HG03196 (cell line): Measurements from ENCODE around the gene PPARD.
A peak's percentile ranks its signal among the peaks of the same experiment; 100 is the strongest.

Source experiments
- ATAC-seq: cut with Tn5 transposase; IDR thresholded peaks from one replicate; pipeline ENCODE4 v1.9.1; 2021; ENCODE audit not compliant: unreplicated experiment

The PPARD gene

DNA sequence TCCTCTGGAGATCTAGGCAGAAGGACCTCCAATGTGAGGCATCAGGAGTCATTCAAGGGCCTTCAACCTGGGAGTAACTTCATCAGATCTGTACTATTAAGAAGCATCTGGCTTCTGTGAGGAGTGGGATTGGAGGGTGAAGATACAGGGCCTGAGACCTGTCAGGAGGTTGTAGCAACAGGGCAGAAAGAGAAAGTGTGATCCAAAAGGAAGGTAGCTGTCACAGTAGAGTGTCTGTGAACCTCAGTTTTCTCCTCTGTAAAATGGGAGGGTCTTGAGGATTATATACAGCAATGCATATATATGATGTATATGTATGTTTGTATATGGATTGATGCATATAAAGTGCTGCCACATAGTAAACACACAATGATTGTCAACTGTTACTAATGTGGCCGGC, 123.3 kb downstream of the PPARD start:
- no peak for ATAC-seq

DNA sequence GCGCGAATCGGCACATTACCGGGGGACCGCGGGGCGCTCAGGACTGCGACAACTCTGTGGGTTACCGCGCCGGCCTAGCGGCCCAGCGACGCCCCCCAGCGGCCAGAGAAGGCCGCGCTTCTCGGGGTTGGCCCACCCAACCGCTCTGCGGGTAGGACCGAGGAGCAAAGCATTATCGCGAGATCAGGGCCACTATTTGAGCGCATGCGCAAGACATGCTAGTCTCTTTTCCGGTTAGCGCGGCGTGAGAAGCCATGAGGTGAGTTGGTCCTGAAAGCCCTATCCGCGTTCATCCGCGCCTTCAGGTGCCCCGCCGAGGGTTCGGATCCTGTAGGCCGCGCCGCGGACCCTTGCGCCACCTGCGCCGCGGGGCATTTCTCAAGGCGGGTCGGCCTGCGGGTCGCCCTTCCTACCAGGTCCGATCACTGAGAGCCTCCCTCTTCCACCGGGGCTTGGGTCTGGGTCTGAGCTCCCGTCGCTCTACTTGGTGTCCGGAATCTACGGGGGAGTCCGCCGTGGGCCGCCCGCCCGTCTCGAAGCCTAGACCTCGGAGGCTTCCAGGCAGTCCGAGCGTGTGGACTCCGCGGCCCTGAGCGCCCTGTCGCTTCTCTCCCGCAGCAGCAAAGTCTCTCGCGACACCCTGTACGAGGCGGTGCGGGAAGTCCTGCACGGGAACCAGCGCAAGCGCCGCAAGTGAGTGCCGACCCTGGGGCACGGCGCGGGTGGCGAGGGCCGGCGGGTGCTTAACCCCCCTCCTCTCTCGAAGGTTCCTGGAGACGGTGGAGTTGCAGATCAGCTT, 126.0 kb downstream of the PPARD start, which contains the start of gene RPL10A:
RPL10A (plus strand) TSS at position 221 of the 799 bp plus-strand sequence; CDS start at position 255, 34 bp downstream.
- peak; percentile 85 for ATAC-seq

DNA sequence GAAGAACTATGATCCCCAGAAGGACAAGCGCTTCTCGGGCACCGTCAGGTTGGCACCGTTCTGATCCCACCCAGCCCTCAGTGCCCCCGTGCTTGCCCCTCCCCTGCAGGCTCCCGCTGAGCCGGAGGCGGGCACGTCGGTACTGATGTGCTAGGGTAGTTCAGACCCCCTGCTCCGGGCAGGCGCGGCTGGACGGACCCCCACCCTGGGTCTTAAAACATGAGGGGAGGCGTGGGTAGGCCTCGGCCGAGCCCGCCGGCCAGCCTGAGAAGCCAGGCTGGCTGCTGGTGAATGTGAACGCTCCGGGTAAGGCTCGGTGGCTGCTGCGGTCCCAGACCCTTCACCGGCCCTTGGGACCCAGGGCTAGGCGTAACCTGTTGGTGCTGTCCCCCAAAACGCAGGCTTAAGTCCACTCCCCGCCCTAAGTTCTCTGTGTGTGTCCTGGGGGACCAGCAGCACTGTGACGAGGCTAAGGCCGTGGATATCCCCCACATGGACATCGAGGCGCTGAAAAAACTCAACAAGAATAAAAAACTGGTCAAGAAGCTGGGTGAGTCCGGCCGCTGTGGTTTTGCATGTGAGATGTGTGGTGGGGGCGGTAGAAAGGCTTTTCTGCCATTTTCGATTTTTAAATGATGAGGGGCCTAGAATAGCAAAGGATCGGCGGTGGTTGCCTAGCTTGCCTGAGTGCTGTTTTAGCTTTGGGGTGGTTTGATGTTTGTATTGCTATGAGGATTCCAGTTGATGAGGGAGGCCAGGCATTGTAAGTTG, 126.8 kb downstream of the PPARD start:
- ATAC-seq = no peak

DNA sequence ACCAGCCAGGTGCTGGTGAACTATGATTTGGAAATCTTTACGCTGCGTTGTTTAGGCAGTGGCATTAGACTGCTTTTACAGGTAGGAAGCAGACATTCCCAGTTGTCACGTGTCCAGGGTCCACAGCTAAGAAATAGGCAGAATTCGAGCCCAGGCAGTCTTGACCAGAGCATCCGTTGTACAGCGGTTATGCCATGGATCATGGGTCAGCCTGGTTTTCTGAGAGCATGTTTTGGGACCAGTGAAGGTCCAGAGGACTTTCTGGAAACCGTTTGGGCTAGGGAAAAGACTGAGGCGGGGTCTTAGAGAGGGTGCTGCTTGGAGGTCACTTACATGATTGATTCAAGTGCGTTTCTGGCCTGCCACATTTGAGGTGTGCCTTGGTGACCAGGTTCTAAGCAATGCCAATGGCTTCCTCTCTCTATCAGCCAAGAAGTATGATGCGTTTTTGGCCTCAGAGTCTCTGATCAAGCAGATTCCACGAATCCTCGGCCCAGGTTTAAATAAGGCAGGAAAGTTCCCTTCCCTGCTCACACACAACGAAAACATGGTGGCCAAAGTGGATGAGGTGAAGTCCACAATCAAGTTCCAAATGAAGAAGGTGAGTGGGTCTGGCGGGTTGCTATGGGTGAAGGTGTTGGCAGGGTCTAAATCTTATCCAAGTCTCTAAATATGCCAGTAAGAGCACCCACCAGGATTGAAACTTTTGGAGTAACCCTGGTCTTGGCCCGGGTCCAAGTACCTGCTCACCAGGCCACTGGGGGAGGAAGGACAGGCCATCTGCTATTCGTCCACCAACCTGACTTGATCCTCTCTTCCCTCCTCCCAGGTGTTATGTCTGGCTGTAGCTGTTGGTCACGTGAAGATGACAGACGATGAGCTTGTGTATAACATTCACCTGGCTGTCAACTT, 127.6 kb downstream of the PPARD start:
- no peak for ATAC-seq

DNA sequence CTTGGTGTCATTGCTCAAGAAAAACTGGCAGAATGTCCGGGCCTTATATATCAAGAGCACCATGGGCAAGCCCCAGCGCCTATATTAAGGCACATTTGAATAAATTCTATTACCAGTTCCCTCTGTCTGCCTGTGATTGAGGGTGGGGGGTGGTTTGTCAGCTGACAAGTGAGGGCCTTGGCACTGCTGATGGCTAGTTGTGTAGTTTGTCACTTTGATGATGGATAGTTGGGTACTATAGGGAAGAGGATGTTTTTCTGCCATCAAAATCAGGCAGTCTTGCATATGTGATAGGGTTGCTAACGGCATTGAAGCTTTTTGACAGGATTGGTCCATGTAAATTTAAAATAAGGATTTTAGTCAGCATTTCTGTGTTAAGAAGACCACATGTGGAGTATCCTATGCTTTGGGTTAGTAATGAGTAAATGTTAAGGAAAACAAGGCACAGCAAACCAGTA, 128.3 kb downstream of the PPARD start:
- no peak for ATAC-seq

DNA sequence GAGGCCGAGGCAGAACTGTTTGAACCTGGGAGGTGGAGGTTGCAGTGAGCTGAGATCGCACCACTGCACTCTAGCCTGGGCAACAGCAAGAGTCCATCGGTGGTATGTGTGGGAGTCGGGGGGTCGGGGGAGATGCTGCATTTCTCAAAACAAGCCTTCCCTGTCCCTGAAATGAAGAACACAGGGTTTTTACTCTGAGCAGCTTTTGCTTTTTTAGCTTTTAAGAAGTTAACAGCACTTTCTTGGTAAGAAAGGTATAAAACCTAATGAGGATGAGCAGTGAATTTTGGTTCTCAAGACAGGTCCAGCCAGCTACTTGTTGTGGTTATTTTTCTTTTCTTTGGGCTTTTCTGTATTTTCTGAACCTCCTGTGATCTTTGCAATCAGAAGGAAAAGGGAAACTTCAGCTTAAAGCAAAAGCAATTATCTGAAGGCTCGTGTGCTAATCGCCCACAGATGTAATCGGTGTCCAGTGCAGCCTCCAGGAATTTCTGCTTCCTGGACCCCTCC, 129.5 kb downstream of the PPARD start:
- ATAC-seq = no peak

DNA sequence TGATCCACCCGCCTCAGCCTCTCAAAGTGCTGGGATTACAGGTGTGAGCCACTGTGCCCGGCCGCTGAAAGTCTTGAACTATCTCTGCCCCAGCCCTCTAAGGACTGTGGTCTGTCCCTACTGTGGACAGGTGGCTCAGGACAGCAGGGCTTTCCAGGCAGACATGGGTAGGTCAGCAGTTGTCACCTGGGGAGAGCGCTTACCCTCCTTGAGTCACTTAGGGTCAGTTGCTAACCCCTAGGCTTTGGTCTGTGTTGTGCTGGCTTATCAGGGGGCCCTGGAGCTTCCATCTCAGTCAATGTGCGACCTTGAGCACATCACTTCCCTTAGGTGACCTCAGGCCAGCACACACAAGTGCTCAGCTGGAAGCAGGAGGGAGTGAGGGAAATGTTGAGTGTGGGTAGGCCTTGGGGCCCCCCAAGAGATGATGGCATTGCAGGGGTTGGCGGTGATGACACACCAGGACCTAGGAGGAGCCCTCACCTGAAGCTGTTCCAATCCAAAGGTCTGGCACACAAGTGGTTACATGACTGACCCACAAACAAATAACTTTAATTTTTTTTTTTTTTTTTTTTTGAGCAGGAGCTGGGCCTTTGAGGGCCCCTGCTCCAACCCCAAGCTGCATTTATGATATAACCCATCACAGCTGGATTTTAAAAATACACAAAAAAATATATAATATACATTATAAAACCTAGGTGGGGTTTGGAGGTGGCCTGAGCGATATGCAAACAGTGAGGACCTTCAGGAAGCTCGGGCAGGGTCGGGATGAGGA, 130.9 kb downstream of the PPARD start:
- no peak for ATAC-seq

DNA sequence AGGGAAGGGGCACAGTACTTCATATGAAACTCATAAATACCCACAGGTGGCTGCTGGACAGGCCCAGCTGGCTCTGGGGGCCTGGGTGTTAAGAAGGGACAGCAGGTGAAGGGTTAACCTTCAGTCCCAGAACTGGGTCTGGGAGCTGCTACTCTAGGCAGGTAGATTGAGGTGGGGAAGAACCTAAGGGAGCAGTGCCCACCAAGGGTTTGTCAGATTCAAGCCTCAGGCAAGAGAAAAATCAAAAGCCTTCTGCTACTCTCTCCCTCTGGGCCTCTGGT, 131.4 kb downstream of the PPARD start:
- ATAC-seq = no peak

DNA sequence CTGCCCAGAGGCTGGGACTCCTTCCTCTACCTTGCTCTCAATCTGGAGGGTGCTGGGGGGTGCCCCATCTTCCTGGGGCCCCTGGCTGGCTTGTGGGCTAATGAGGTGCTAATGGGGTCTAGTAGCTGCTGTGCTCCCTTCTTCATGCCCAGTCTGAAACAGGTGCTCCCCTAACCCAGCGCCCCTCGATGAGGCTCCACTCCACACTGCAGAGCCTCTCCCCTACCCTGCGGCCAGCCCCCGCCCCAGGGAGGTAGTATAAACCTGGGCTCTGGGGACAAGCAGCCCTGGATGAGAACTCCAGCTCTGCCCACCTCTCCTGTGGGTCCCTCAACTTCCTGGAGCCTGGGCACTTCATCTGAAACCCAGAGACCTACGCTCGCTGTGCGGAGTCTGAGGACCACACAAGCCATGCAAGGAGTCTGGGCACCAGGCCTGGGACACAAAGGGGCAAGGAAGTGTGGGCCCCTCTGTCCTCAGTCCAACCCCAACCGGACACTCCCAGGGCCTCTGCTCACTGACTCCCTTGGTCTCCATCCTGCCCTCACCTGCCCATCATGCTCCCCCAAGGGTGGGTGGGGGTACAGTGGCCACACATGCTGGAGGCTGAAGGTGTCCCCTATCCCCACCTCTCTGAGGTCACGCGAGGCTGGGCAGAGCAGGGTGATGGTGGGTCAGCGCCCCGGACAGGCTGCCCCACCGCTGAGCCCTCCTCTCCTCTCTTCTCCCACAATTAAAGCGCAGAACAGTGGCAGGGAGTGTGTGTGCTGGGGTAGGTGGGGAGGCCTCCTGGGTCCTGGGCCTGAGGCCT, 132.0 kb downstream of the PPARD start:
- no peak for ATAC-seq

DNA sequence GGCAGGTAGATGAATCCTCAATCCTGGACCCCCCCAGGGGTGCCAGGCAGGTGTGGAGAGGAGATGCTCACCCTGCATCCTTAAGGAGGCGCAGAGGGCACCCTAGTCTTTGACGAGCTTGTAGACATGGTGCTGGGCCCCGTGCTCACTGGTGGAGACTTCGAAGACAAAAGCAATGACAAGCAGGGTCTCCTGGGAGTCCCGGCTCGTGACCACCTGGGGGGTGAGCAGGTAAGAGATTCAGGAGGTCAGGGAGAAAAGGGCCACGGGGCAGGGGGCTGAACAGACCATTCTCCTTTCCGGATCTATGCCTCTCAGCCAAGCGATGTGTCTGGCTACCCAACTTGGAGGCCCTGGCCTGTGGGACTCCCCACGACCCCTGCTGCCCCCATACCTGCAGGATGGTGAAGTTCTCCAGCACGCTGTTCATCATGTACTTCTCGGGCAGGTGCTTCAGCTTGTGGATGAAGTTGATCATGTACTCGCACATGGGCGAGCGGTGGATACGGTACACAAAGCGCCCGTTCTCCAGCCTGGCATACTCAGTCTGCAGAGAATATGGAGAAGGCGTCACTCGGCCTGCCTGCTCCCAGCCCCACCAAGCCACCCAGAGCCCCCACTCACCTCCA, 132.7 kb downstream of the PPARD start:
- ATAC-seq = no peak

DNA sequence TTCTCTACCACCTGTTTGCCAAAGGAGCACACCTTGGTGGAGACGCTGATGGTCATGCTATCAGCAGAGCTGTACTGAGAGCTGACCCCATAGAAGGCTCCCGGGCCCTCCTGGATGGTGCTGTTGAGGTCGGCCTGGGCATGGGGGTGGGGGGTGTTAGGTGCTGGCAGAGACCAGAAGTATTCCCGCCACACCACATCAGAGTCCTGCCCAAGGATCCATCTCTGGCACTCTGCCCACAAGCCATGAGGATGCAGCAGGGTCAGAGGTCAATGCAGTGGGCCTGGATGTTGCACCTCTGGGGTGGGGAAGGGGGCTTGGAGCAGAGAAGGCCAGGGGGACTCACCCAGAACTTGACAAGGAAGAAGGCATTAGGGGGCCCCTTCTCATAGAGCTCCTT, 133.2 kb downstream of the PPARD start:
- ATAC-seq = no peak

DNA sequence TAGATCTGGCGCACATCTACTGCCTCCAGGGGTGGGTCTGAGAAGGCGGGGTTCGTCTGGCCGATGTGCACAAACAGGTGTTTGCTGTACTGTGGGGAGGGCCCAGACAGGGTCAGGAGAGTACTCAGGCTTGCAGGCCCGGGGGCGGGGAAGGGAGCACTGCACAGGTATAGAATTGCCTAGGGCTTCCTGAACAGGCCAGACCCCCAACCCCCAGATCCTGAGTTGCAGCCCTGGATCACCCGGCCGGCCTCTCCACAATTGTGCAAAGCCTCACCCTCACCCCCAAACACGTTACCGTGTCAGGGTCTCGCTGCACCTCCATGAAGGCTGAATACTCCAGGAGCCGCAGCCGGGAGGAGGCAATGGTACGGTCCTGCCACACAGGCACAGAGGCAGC, 133.6 kb downstream of the PPARD start:
- no peak for ATAC-seq

DNA sequence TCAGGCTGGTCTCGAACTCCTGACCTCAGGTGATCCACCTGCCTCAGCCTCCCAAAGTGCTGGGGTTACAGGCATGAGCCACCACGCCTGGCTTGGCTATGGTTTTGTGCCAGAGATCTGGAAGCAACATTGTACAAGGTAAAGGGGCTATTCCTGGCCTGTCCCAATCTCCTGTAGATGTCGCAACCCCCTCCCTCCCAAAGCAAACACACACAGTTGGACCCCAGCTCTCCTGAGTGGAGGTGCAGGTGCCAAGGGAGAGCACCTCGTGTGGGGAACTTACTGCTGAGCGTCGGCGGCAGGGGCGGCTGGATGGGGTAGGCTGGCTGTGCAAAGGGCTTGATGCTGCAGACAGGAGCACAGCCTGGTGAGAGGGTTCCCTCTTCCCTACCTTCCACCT, 134.7 kb downstream of the PPARD start:
- no peak for ATAC-seq
